SH-SY5Y (cell line): ENCODE data around the gene RFPL3.

Source experiments
- GATA2 ChIP-seq: IDR thresholded peaks from 2 replicates; pipeline ENCODE4 v1.6.1; 2011; ENCODE audit warnings: mild to moderate bottlenecking, low read depth, low read length
- GATA3 ChIP-seq: IDR thresholded peaks from 2 replicates; pipeline ENCODE4 v1.6.1; 2011; ENCODE audit warnings: low read depth, mild to moderate bottlenecking, low read length, moderate library complexity

DNA sequence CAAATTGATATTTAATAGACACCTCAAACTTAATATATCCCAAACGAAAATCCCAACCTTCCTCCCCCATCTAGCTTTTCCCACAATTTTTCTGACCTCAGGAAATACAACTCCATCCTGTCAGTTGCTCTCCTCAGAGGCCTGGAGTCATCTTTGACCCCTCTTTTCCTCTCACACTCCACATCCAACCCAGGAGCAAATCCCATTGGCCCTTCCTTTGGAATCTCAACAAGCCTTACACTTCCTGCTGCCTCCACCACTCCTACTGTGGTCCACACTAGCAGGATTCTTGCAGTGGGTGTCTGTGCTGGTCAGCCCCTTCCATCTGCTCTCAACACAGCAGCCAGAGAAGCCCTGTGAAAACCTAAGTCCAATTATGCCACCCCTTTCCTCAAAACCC is 39.3 kb upstream of the RFPL3 start:
- no peak for TF ChIP-seq GATA2
- no peak for TF ChIP-seq GATA3
